Measurements from ENCODE around the gene ZNF175. TPM values are rescaled to one million over a fixed set of nuclear protein-coding genes. Genes with fewer than 3 reads are reported as not detected.

Gene ZNF175
- total and polyA plus RNA-seq, 2 experiments from 2014 or later, result 2.3 to 6.3 TPM

GRCh38 chr19:51621178-51621577, 50.1 kb downstream of the ZNF175 start (continued):
- TF ChIP-seq, protein P1, sequence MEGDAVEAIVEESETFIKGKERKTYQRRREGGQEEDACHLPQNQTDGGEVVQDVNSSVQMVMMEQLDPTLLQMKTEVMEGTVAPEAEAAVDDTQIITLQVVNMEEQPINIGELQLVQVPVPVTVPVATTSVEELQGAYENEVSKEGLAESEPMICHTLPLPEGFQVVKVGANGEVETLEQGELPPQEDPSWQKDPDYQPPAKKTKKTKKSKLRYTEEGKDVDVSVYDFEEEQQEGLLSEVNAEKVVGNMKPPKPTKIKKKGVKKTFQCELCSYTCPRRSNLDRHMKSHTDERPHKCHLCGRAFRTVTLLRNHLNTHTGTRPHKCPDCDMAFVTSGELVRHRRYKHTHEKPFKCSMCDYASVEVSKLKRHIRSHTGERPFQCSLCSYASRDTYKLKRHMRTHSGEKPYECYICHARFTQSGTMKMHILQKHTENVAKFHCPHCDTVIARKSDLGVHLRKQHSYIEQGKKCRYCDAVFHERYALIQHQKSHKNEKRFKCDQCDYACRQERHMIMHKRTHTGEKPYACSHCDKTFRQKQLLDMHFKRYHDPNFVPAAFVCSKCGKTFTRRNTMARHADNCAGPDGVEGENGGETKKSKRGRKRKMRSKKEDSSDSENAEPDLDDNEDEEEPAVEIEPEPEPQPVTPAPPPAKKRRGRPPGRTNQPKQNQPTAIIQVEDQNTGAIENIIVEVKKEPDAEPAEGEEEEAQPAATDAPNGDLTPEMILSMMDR (conservative IDR thresholded peaks at IDR 0.05; ENCODE audit: low read depth in 2 of 2), result no peak
- TF ChIP-seq JUNB (IDR thresholded peaks at IDR 0.05; ENCODE audit: unreplicated experiment) (no peak), NANOG (IDR thresholded peaks at IDR 0.05; ENCODE audit: borderline replicate concordance) (no peak)

GRCh38 chr19:51626675-51627074, 55.6 kb downstream of the ZNF175 start:
- Mint-ChIP-seq H3K9me3 (peaks cover 90% of the 10 kb centered on the region), H3K36me3 (ENCODE audit: low read depth) (peaks cover 34% of the 10 kb centered on the region), H3K27ac (no peak overlapping the region), H3K27me3 (ENCODE audit: insufficient read depth, low read depth, poor library complexity) (peaks cover 9% of the 10 kb centered on the region), H3K4me3 (no peak overlapping the region), H3K4me1 (no peaks in the 10 kb centered on the region)
- H2AFZ ChIP-seq, result no peak overlapping the region
- no peaks in the 10 kb centered on the region for H3K36me3 ChIP-seq (ENCODE audit: insufficient read depth)
- H3K4me3 ChIP-seq, result no peak overlapping the region
- H3K27ac ChIP-seq (ENCODE audit: low read depth), result no peak overlapping the region
- H3F3A ChIP-seq (replicated peaks; ENCODE audit: low read depth), result no peaks in the 10 kb centered on the region
- H3K4me1 ChIP-seq (ENCODE audit: insufficient read depth), result no peaks in the 10 kb centered on the region
- H3K27me3 ChIP-seq (ENCODE audit: insufficient read depth), result no peaks in the 10 kb centered on the region
- H3K79me2 ChIP-seq (replicated peaks; ENCODE audit: insufficient read depth), result no peaks in the 10 kb centered on the region
- ATAC-seq, result no peak
- DNase-seq (ENCODE audit: low spot score), result no peak
- no peak overlapping the region for H3K4me2 ChIP-seq
- no peaks in the 10 kb centered on the region for H3K9me2 ChIP-seq (ENCODE audit: insufficient read depth)
- no peaks in the 10 kb centered on the region for H4K20me1 ChIP-seq (replicated peaks; ENCODE audit: insufficient read depth)
- TF ChIP-seq ZNF114 (CRISPR knock-in tag; IDR thresholded peaks at IDR 0.05), result no peak
- no peak for TF ChIP-seq CREB1 (CRISPR knock-in tag; IDR thresholded peaks at IDR 0.05; ENCODE audit: low read depth)
- TF ChIP-seq POLR2AphosphoS5 (IDR thresholded peaks at IDR 0.05; ENCODE audit: low read depth), result no peak
- no peak for TF ChIP-seq EZH2 (IDR thresholded peaks at IDR 0.05; ENCODE audit: low read depth, unreplicated experiment)
- no peak for TF ChIP-seq ZNF331 (CRISPR knock-in tag; IDR thresholded peaks at IDR 0.05; ENCODE audit: low read depth)
- TF ChIP-seq STAT1 (IDR thresholded peaks at IDR 0.05; ENCODE audit: unreplicated experiment), result no peak
- TF ChIP-seq, protein P2, sequence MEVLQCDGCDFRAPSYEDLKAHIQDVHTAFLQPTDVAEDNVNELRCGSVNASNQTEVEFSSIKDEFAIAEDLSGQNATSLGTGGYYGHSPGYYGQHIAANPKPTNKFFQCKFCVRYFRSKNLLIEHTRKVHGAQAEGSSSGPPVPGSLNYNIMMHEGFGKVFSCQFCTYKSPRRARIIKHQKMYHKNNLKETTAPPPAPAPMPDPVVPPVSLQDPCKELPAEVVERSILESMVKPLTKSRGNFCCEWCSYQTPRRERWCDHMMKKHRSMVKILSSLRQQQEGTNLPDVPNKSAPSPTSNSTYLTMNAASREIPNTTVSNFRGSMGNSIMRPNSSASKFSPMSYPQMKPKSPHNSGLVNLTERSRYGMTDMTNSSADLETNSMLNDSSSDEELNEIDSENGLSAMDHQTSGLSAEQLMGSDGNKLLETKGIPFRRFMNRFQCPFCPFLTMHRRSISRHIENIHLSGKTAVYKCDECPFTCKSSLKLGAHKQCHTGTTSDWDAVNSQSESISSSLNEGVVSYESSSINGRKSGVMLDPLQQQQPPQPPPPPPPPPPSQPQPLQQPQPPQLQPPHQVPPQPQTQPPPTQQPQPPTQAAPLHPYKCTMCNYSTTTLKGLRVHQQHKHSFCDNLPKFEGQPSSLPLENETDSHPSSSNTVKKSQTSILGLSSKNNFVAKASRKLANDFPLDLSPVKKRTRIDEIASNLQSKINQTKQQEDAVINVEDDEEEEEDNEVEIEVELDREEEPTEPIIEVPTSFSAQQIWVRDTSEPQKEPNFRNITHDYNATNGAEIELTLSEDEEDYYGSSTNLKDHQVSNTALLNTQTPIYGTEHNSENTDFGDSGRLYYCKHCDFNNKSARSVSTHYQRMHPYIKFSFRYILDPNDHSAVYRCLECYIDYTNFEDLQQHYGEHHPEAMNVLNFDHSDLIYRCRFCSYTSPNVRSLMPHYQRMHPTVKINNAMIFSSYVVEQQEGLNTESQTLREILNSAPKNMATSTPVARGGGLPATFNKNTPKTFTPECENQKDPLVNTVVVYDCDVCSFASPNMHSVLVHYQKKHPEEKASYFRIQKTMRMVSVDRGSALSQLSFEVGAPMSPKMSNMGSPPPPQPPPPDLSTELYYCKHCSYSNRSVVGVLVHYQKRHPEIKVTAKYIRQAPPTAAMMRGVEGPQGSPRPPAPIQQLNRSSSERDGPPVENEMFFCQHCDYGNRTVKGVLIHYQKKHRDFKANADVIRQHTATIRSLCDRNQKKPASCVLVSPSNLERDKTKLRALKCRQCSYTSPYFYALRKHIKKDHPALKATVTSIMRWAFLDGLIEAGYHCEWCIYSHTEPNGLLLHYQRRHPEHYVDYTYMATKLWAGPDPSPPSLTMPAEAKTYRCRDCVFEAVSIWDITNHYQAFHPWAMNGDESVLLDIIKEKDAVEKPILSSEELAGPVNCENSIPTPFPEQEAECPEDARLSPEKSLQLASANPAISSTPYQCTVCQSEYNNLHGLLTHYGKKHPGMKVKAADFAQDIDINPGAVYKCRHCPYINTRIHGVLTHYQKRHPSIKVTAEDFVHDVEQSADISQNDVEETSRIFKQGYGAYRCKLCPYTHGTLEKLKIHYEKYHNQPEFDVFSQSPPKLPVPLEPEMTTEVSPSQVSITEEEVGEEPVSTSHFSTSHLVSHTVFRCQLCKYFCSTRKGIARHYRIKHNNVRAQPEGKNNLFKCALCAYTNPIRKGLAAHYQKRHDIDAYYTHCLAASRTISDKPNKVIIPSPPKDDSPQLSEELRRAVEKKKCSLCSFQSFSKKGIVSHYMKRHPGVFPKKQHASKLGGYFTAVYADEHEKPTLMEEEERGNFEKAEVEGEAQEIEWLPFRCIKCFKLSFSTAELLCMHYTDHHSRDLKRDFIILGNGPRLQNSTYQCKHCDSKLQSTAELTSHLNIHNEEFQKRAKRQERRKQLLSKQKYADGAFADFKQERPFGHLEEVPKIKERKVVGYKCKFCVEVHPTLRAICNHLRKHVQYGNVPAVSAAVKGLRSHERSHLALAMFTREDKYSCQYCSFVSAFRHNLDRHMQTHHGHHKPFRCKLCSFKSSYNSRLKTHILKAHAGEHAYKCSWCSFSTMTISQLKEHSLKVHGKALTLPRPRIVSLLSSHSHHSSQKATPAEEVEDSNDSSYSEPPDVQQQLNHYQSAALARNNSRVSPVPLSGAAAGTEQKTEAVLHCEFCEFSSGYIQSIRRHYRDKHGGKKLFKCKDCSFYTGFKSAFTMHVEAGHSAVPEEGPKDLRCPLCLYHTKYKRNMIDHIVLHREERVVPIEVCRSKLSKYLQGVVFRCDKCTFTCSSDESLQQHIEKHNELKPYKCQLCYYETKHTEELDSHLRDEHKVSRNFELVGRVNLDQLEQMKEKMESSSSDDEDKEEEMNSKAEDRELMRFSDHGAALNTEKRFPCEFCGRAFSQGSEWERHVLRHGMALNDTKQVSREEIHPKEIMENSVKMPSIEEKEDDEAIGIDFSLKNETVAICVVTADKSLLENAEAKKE (CRISPR knock-in tag; IDR thresholded peaks at IDR 0.05), result no peak
- TF ChIP-seq, protein P1 (conservative IDR thresholded peaks at IDR 0.05; ENCODE audit: low read depth in 2 of 2), result no peak
- TF ChIP-seq NANOG (IDR thresholded peaks at IDR 0.05; ENCODE audit: borderline replicate concordance), result no peak
- no peak for TF ChIP-seq REST (IDR thresholded peaks at IDR 0.05; ENCODE audit: unreplicated experiment)
- no peak for TF ChIP-seq EZH2phosphoT487 (IDR thresholded peaks at IDR 0.05; ENCODE audit: unreplicated experiment)
